Adrenal gland (tissue), 19 donors: ENCODE measurements around the gene EBLN1. TPM values are rescaled to one million over a fixed set of nuclear protein-coding genes. Genes with fewer than 3 reads are reported as not detected.

Experiments
- DNase-seq, 7 donors: peaks; one replicate each; pipeline ENCODE4 v3.0.0-alpha.2; 2019 to 2020
- H3K27ac ChIP-seq, 5 donors: fragments of 200-600 bp; sonication (generic) in 4 of 5; 1 replicate in 3 of 5; 2 replicates in 2 of 5; pipeline versions ENCODE4 v1.5.1 to v1.8.0; 2016 to 2020; ENCODE audit warnings: mild to moderate bottlenecking in 1 of 5
- H3K27me3 ChIP-seq: fragments of 200-600 bp; 2 replicates; pipeline ENCODE4 v1.8.0; 2021
- H3K36me3 ChIP-seq, 2 donors: fragments of 200-600 bp; replicated peaks in 1 of 2; 1 replicate in 1 of 2; 2 replicates in 1 of 2; pipeline versions ENCODE4 v1.5.1 to v1.8.0; 2018 to 2022
- H3K4me1 ChIP-seq, 2 donors: fragments of 200-600 bp; replicated peaks in 1 of 2; 1 replicate in 1 of 2; 2 replicates in 1 of 2; pipeline versions ENCODE4 v1.5.1 to v1.8.0; 2018 to 2021
- H3K4me3 ChIP-seq, 4 donors: fragments of 200-600 bp; sonication (generic) in 3 of 4; one replicate each; pipeline ENCODE4 v1.5.1; 2016 to 2018
- H3K9me3 ChIP-seq, 3 donors: fragments of 200-600 bp; sonication (generic) in 1 of 3; replicated peaks in 1 of 3; 1 replicate in 2 of 3; 2 replicates in 1 of 3; pipeline versions ENCODE4 v1.5.1 to v1.8.0; 2016 to 2021
- POLR2A ChIP-seq, 2 donors: fragments of 450-650 bp; IDR thresholded peaks; one replicate each; pipeline ENCODE4 v1.6.1; 2017; ENCODE audit warnings: antibody characterized with exemption in 2 of 2, mild to moderate bottlenecking in 2 of 2, moderate library complexity in 1 of 2
- WGBS, 4 donors: extraction: QIAGEN DNeasy Blood & Tissue Kit in 2 of 4; methylation state at CpG; one replicate each; pipeline versions ENCODE4 v1.1.5 to v1.1.7; 2013 to 2017; 5-methylcytosine and 5-hydroxymethylcytosine counted together
- intact Hi-C, 2 donors: fragments of 100-400 bp; cut with DNase I; formaldehyde crosslinking; loops; one replicate each; pipeline versions ENCODE4 v1.14.1 to v1.15.0; 2022 to 2023
- long read RNA-seq, 10 donors: library from polyadenylated mRNA in 3 of 10; unstranded in 2 of 10; stranded (forward) in 1 of 10; transcript quantifications; one replicate each; pipeline ENCODE4 v2.0.0 and lab custom pipeline, GENCODE V29; 2021 to 2026
- polyA plus RNA-seq, 3 donors: library from polyadenylated mRNA; stranded (reverse); fragments of 200-250 nt in 2 of 3; fragments of 350-450 nt in 1 of 3; fragmentation: Illumina TruSeq in 1 of 3; extraction: RNeasy Lipid Tissue Mini Kit (QIAGEN cat#74804) in 1 of 3; gene quantifications; one replicate each; pipeline ENCODE4 v1.2.3, GENCODE V29; 2013 to 2014
- total RNA-seq, 9 donors: library from RNA; depleted of rRNA in 4 of 9; stranded (reverse); fragments of >200 nt in 4 of 9; fragments of 120-200 nt in 1 of 9; fragmentation: NEBNext Ultra II Directional in 1 of 9; extraction: Animal tissue kit (Norgen Biotek cat#: 25700) in 1 of 9; gene quantifications; one replicate each; pipeline versions ENCODE4 v1.1.0 to v1.2.4, GENCODE V29; 2013 to 2023
- TF ChIP-seq, protein P1 (sequence below), 6 experiments: fragments of 450-650 bp in 4 of 6; fragments of 200-600 bp in 2 of 6; sonication (generic) in 1 of 6; IDR thresholded peaks; 1 replicate in 5 of 6; 2 replicates in 1 of 6; pipeline versions ENCODE4 v1.5.1 to v1.8.0; 2016 to 2021; ENCODE audit warnings: antibody characterized with exemption in 6 of 6, mild to moderate bottlenecking in 2 of 6, moderate library complexity in 1 of 6
- donor health status: healthy with polysubstance abuse.
- donor health status: Bipolar disorder and iron deficiency.
- donor health status: DM: yes; HTN: yes; CAD: no.
- donor health status: DM: no; HTN: no; CAD: no.
- donor health status: DM: no; HTN: no; CAD: no.
- donor health status: DM: yes; HTN: yes; CAD: no.

The EBLN1 gene
- total RNA-seq (not detected), polyA plus RNA-seq (not detected)
- long read RNA-seq, donor 1: 0 reads
- long read RNA-seq, donor 2: 0 reads
- long read RNA-seq, donor 3: 0 reads
- long read RNA-seq, donor 4: 0 reads
- long read RNA-seq, donor 5: 0 reads
- long read RNA-seq, donor 6: 0 reads
- long read RNA-seq, donor 7: 0 reads
- long read RNA-seq, donor 8: 0 reads
- long read RNA-seq, donor 9: 0 reads
- long read RNA-seq, donor 10: 0 reads

DNA sequence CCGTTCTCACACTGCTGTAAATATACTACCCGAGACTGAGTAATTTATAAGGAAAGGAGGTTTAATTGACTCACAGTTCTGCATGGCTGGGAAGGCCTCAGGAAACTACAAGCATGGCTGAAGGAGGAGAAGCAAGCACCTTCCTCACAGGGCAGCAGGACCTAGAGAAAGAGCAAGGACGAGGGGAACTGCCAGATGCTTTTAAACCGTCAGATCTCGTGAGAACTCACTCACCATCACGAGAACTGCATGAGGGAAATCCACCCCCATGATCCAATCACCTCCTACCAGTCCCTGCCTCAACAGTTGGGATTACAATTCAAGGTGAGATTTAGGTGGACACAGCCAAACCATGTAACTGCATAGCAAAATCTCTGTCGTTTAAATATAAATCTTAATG, at the start of gene EBLN1:
Gene EBLN1 (minus strand): TSS at position 174 of the 400 bp plus-strand sequence. CDS start 8,032 bp downstream, outside the sequence.
- WGBS, 4 donors: 78 to 87% (median 81%) methylated on average over 7 of the region's 7 CpGs
- Histone ChIP-seq H3K36me3 (no peaks in the 10 kb centered on the region), H3K4me1 (no peaks in the 10 kb centered on the region), H3K27me3 (peaks cover 4% of the 10 kb centered on the region), H3K4me3 (no peak within 1 kb of the TSS), H3K27ac (no peak within 1 kb of the TSS), H3K9me3 (no peaks in the 10 kb centered on the region)
- TF ChIP-seq POLR2A (IDR thresholded peaks at IDR 0.05): no peak
- TF ChIP-seq, protein P1, sequence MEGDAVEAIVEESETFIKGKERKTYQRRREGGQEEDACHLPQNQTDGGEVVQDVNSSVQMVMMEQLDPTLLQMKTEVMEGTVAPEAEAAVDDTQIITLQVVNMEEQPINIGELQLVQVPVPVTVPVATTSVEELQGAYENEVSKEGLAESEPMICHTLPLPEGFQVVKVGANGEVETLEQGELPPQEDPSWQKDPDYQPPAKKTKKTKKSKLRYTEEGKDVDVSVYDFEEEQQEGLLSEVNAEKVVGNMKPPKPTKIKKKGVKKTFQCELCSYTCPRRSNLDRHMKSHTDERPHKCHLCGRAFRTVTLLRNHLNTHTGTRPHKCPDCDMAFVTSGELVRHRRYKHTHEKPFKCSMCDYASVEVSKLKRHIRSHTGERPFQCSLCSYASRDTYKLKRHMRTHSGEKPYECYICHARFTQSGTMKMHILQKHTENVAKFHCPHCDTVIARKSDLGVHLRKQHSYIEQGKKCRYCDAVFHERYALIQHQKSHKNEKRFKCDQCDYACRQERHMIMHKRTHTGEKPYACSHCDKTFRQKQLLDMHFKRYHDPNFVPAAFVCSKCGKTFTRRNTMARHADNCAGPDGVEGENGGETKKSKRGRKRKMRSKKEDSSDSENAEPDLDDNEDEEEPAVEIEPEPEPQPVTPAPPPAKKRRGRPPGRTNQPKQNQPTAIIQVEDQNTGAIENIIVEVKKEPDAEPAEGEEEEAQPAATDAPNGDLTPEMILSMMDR (IDR thresholded peaks at IDR 0.05): no peak
- intact Hi-C loops: loop anchor here in 1 of 2 donors (10.0 kb wide), 1 partner anchor 203 kb away; no protein-coding TSS in a partner anchor
- no peak for DNase-seq

DNA sequence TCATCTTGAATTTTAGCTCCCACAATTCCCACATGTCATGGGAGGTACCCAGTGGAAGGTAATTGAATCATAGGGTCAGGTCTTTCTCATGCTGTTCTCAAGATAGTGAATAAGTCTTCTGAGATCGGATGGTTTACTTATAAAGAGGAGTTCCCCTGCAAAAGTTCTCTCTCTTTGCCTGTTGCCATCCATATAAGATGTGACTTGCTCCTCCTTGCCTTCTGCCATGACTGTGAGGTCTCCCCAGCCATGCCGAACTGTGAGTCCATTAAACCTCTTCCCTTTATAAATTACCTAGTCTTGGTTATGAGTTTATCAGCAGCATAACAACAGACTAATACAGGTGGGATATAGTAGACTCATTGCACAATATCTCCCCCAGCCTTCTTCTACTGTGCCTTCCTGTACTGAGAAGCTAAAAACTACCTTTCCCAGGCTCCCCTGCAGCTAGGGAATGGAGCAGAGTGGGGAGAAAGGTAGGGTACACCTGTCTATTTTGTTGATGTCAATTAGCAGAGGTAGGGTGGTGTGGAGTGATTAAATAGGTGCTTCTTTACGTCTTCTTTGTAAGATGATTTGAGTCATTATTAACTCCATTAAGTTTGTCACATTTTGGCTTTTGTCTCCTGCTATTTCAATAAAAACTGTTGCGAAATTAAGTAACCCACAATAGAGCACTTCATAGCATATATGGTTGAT, 48.2 kb upstream of the EBLN1 start:
- 78 to 89% (median 85%) methylated on average over 4 of the region's 4 CpGs for whole genome bisulfite sequencing, 4 donors
- Histone ChIP-seq H3K9me3 (no peaks in the 10 kb centered on the region), H3K27ac (no peak overlapping the region), H3K4me1 (no peaks in the 10 kb centered on the region), H3K4me3 (no peak overlapping the region), H3K36me3 (no peaks in the 10 kb centered on the region), H3K27me3 (peaks cover 6% of the 10 kb centered on the region)
- intact Hi-C loops: no loop called here
- TF ChIP-seq POLR2A (IDR thresholded peaks at IDR 0.05): no peak
- TF ChIP-seq, protein P1 (IDR thresholded peaks at IDR 0.05): no peak
- DNase-seq: no peak

DNA sequence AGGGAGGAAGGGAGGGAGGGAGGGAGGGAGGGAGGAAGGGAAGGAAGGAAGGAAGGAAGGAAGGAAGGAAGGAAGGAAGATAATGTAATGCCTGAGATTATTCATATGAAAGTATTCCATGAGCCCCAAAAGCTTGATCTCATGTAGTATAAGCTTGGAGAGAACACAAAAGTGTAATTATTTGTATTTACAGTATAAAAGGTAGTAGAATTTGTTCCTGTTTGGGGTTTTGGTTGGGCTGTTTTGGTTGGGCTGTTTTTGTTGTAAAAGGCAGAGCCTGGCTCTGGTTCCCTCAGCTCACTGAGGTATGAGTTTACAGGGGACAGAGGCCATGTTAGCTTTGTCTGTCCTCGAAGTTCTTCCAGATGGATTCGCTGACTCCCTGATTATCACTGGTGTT, 45.3 kb upstream of the EBLN1 start:
- peaks cover 6% of the 10 kb centered on the region for H3K27me3 ChIP-seq
- TF ChIP-seq, protein P1 (IDR thresholded peaks at IDR 0.05): no peak
- TF ChIP-seq POLR2A (IDR thresholded peaks at IDR 0.05): no peak
- H3K27ac ChIP-seq: no peak overlapping the region
- no peaks in the 10 kb centered on the region for H3K36me3 ChIP-seq
- intact Hi-C loops: no loop called here
- H3K9me3 ChIP-seq: no peaks in the 10 kb centered on the region
- DNase-seq: no peak
- no peaks in the 10 kb centered on the region for H3K4me1 ChIP-seq
- WGBS, 4 donors: 81 to 94% (median 82%) methylated on average over 2 of the region's 2 CpGs
- no peak overlapping the region for H3K4me3 ChIP-seq

DNA sequence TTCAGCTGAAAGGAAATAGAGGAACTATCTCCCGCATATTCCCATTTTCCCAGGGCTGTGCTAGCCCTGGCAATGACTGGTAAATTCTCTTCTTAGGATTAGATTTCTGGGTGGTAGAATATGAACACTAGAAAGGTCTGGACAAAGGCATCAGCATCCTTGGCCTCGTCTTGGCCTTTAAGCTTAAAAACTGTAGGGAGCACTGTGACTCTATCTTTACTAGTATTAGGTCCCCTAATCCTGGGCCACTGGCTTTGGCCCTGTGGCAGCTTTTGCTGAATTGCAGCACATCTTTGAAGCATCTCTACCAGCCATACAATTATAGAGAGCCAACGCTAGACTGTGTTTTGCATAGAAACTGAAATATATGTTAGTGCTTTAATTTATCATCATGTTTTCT, 41.5 kb upstream of the EBLN1 start:
- H3K4me3 ChIP-seq: no peak overlapping the region
- H3K9me3 ChIP-seq: no peaks in the 10 kb centered on the region
- H3K4me1 ChIP-seq: no peaks in the 10 kb centered on the region
- no peaks in the 10 kb centered on the region for H3K36me3 ChIP-seq
- H3K27me3 ChIP-seq: no peaks in the 10 kb centered on the region
- DNase-seq: no peak
- 72 to 81% (median 76%) methylated on average over 3 of the region's 3 CpGs for WGBS, 4 donors
- no peak for TF ChIP-seq POLR2A (IDR thresholded peaks at IDR 0.05)
- TF ChIP-seq, protein P1 (IDR thresholded peaks at IDR 0.05): no peak
- intact Hi-C loops: no loop called here
- no peak overlapping the region for H3K27ac ChIP-seq
